HCT116 (cell line): ENCODE measurements around the gene KCNA3. TPM values are rescaled to one million over a fixed set of nuclear protein-coding genes. Genes with fewer than 3 reads are reported as not detected.

Experiments
- ATAC-seq: fragments of 200-7000 bp; cut with Tn5 transposase; 2 replicates; pipeline ENCODE4 v1.9.1; 2020; ENCODE audit warnings: mild to moderate bottlenecking, moderate library complexity
- BruUV-seq: library from RNA; stranded (reverse); fragments of 400-500 nt; replicated peaks from 2 replicates; lab custom pipeline; 2021; lab: Mats Ljungman, UMichigan
- CTCF ChIA-PET: fragments of 300-600 bp; sonication (Branson Sonifier 250); formaldehyde crosslinking; loops from one replicate; lab custom pipeline; 2021; ENCODE audit warnings: antibody characterized with exemption; lab: Charles Lee
- POLR2A ChIA-PET: fragments of 300-600, 350-600 bp; sonication (Branson Sonifier 250); formaldehyde crosslinking; loops from one replicate; lab custom pipeline; 2021; ENCODE audit warnings: antibody characterized with exemption; lab: Charles Lee
- RAD21 ChIA-PET, 2 experiments: fragments of 300-600 bp; sonication (Branson Sonifier 250); formaldehyde crosslinking; loops; one replicate each; lab custom pipeline; 2023; ENCODE audit warnings: low total read pairs in 2 of 2; ENCODE audit not compliant: uncharacterized antibody in 2 of 2, unreplicated experiment in 2 of 2, low non-redundant PET in 1 of 2; lab: Charles Lee
- DNase-seq: peaks from one replicate; pipeline ENCODE4 v3.0.0-alpha.2; 2010; ENCODE audit warnings: low read depth, low spot score
- H2AFZ ChIP-seq: fragments of 200-600 bp; shearing (Covaris generic), sonication (generic); 2 replicates; pipeline ENCODE4 v1.6.1; 2017; ENCODE audit warnings: low read depth, mixed run types, mixed read lengths, antibody characterized with exemption, low read length; ENCODE audit not compliant: poor library complexity, severe bottlenecking
- H3K27ac ChIP-seq: 2 replicates; pipeline ENCODE4 v1.5.1; 2012; ENCODE audit warnings: low read depth, low read length
- H3K27me3 ChIP-seq: fragments of 200-600 bp; sonication (generic); 2 replicates; pipeline ENCODE4 v1.6.1; 2016; ENCODE audit warnings: mixed run types, low read length, mixed read lengths; ENCODE audit not compliant: insufficient read depth
- H3K36me3 ChIP-seq, 2 experiments: fragments of 200-500 bp in 1 of 2; fragments of 200-600 bp in 1 of 2; sonication (Bioruptor generic) in 1 of 2; sonication (generic) in 1 of 2; 2 replicates each; pipeline versions ENCODE4 v1.5.1 to v1.6.1; 2014 to 2016; ENCODE audit warnings: low read length in 2 of 2, inconsistent platforms in 1 of 2, mixed read lengths in 1 of 2, mixed run types in 1 of 2; ENCODE audit not compliant: insufficient read depth in 2 of 2, control insufficient read depth in 1 of 2
- H3K4me1 ChIP-seq, 2 experiments: fragments of 200-600 bp in 1 of 2; sonication (generic) in 1 of 2; 2 replicates each; pipeline versions ENCODE4 v1.5.1 to v1.6.1; 2012 to 2017; ENCODE audit warnings: low read length in 2 of 2, inconsistent platforms in 1 of 2, mild to moderate bottlenecking in 1 of 2, mixed read lengths in 1 of 2, mixed run types in 1 of 2, moderate library complexity in 1 of 2; ENCODE audit not compliant: insufficient read depth in 2 of 2, control insufficient read depth in 1 of 2
- H3K4me2 ChIP-seq: fragments of 200-600 bp; sonication (generic); 2 replicates; pipeline ENCODE4 v1.6.1; 2017; ENCODE audit warnings: mixed run types, low read length, mixed read lengths
- H3K4me3 ChIP-seq, 2 experiments: fragments of 200-600 bp in 1 of 2; sonication (generic) in 1 of 2; replicated peaks in 1 of 2; 2 replicates each; pipeline ENCODE4 v1.5.1; 2011 to 2016; ENCODE audit warnings: low read length in 2 of 2, control low read depth in 1 of 2, low read depth in 1 of 2, mild to moderate bottlenecking in 1 of 2, mixed read lengths in 1 of 2, mixed run types in 1 of 2
- H3K79me2 ChIP-seq: fragments of 200-600 bp; sonication (generic); 2 replicates; pipeline ENCODE4 v1.6.1; 2017; ENCODE audit warnings: mild to moderate bottlenecking, mixed run types, low read length, moderate library complexity, mixed read lengths; ENCODE audit not compliant: insufficient read depth
- H3K9ac ChIP-seq: fragments of 200-600 bp; sonication (generic); 2 replicates; pipeline ENCODE4 v1.6.1; 2016; ENCODE audit warnings: low read length, mixed read lengths
- H3K9me2 ChIP-seq: fragments of 200-600 bp; sonication (generic), shearing (Covaris generic); 2 replicates; pipeline ENCODE4 v1.6.1; 2017; ENCODE audit warnings: mixed run types, mild to moderate bottlenecking, moderate library complexity; ENCODE audit not compliant: insufficient read depth
- H3K9me3 ChIP-seq, 2 experiments: fragments of 200-500 bp in 1 of 2; fragments of 200-600 bp in 1 of 2; sonication (Bioruptor generic) in 1 of 2; sonication (generic) in 1 of 2; 2 replicates each; pipeline ENCODE4 v1.6.1; 2014 to 2017; ENCODE audit warnings: low read length in 2 of 2, mixed read lengths in 2 of 2, inconsistent platforms in 1 of 2, low read depth in 1 of 2, mild to moderate bottlenecking in 1 of 2, mixed run types in 1 of 2, moderate library complexity in 1 of 2; ENCODE audit not compliant: control insufficient read depth in 1 of 2, insufficient read depth in 1 of 2
- H4K20me1 ChIP-seq: fragments of 200-600 bp; sonication (generic), shearing (Covaris generic); 2 replicates; pipeline ENCODE4 v1.6.1; 2017; ENCODE audit warnings: mixed run types, mild to moderate bottlenecking, moderate library complexity; ENCODE audit not compliant: insufficient read depth
- CBX3 ChIP-seq: IDR thresholded peaks from 2 replicates; pipeline ENCODE4 v1.6.1; 2012; ENCODE audit warnings: low read depth
- ELF1 ChIP-seq: IDR thresholded peaks from 2 replicates; pipeline ENCODE4 v1.6.1; 2012; ENCODE audit warnings: low read depth, borderline replicate concordance
- EZH2 ChIP-seq: fragments of 200-600 bp; sonication (generic); IDR thresholded peaks from 2 replicates; pipeline ENCODE4 v1.6.1; 2017; ENCODE audit warnings: antibody characterized with exemption, mixed run types
- EZH2phosphoT487 ChIP-seq: fragments of 200-600 bp; IDR thresholded peaks from 2 replicates; pipeline ENCODE4 v1.6.1; 2018; ENCODE audit warnings: antibody characterized with exemption, borderline replicate concordance
- JUND ChIP-seq: IDR thresholded peaks from 2 replicates; pipeline ENCODE4 v1.6.1; 2012
- MAX ChIP-seq: IDR thresholded peaks from 2 replicates; pipeline ENCODE4 v1.6.1; 2012
- POLR2A ChIP-seq: IDR thresholded peaks from 2 replicates; pipeline ENCODE4 v1.7.0; 2011; ENCODE audit warnings: borderline replicate concordance; ENCODE audit not compliant: insufficient read depth, insufficient read length; ENCODE audit errors: extremely low read depth
- POLR2AphosphoS5 ChIP-seq: IDR thresholded peaks from 2 replicates; pipeline ENCODE4 v1.6.1; 2011; ENCODE audit warnings: mild to moderate bottlenecking, low read depth, low read length, moderate library complexity
- REST ChIP-seq: IDR thresholded peaks from 2 replicates; pipeline ENCODE4 v1.6.1; 2012; ENCODE audit warnings: low read depth
- SIN3A ChIP-seq: IDR thresholded peaks from 2 replicates; pipeline ENCODE4 v1.6.1; 2012; ENCODE audit warnings: low read depth
- SP1 ChIP-seq: IDR thresholded peaks from 2 replicates; pipeline ENCODE4 v1.6.1; 2012; ENCODE audit warnings: low read depth
- SRF ChIP-seq: IDR thresholded peaks from 2 replicates; pipeline ENCODE4 v1.6.1; 2012; ENCODE audit warnings: low read depth
- TCF7L2 ChIP-seq: IDR thresholded peaks from 2 replicates; pipeline ENCODE4 v1.7.0; 2011; ENCODE audit warnings: borderline replicate concordance, inconsistent platforms; ENCODE audit not compliant: insufficient read depth, insufficient read length; ENCODE audit errors: extremely low read depth
- YY1 ChIP-seq: IDR thresholded peaks from 2 replicates; pipeline ENCODE4 v1.6.1; 2011; ENCODE audit warnings: low read length, low read depth, moderate library complexity, mild to moderate bottlenecking; ENCODE audit not compliant: insufficient replicate concordance; ENCODE audit errors: extremely low read depth
- ZBTB33 ChIP-seq: IDR thresholded peaks from 2 replicates; pipeline ENCODE4 v1.6.1; 2011; ENCODE audit warnings: mild to moderate bottlenecking, low read length, moderate library complexity; ENCODE audit not compliant: insufficient replicate concordance; ENCODE audit errors: extremely low read depth
- ZFX ChIP-seq: fragments of 450-650 bp; IDR thresholded peaks from 2 replicates; pipeline ENCODE4 v1.6.1; 2017
- intact Hi-C: fragments of 100-400 bp; cut with micrococcal nuclease; formaldehyde crosslinking; loops from 2 replicates; pipeline ENCODE4 v1.10.0; 2022
- total RNA-seq: library from RNA; stranded (reverse); gene quantifications from one replicate; pipeline ENCODE4 v1.2.1, GENCODE V29; 2021; ENCODE audit not compliant: unreplicated experiment
- TF ChIP-seq, protein P1 (sequence below): IDR thresholded peaks from 2 replicates; pipeline ENCODE4 v1.6.1; 2012

The KCNA3 gene
- total RNA-seq, 1 experiment from 2014 or later, result 0.07 TPM

DNA sequence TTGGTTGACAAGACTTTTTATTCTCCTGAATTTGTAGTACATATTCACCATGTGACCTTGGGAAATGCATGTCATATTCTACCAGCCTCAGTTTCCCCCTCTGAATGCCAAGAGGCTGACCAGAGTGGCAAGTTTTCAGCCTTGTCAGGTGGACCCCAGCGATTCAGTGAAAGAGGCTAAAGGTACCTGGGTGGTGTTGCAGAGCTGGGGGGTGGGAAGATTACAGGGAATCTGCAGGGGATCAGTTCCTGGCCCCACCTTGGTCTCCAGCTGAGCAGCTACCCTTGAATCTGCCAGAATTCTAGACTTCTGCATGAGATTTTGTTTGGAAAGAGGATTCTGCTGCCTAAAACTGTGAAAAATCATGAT, 40.7 kb downstream of the KCNA3 start:
- no TSS peak for BruUV-seq
- POLR2A ChIA-PET, result no interaction called here
- intact Hi-C loops, result loop anchor here (5.0 kb wide), 2 partner anchors 48 to 358 kb away; no protein-coding TSS in a partner anchor

DNA sequence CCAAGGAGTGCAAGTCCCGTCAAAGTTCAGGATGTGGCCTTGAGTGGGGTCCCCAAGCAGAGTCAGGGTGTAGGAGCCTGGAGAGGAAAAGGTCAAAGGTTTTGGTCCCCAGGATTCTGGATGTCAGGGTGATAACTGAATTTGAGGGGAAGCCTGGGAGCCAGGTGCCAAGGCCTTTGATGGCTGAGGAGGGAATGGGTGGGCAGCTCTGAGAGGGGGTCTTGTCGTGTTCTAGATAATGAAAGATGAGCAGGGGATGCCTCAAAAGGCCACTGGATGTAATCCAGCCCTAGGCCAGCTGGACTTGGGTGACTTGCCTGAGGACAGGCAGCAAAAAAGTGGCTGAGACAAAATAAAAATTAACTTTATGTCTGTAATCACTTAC, 41.1 kb downstream of the KCNA3 start:
- Histone ChIP-seq H3K9ac (no peak overlapping the region), H3K4me1 (0 out of 4 replicates have a peak, but pooled peaks cover 0 to 3% of the 10 kb centered on the region in 2 experiments), H2AFZ (no peak overlapping the region), H3K4me2 (no peak overlapping the region), H3K27me3 (peaks cover 33% of the 10 kb centered on the region), H3K36me3 (no peaks in the 10 kb centered on the region), H3K9me2 (no peaks in the 10 kb centered on the region), H4K20me1 (no peaks in the 10 kb centered on the region), H3K27ac (no peak overlapping the region), H3K4me3 (no peak overlapping the region), H3K79me2 (no peaks in the 10 kb centered on the region), H3K9me3 (no peaks in the 10 kb centered on the region)
- ChIA-PET POLR2A (no interaction called here), CTCF (no interaction called here), RAD21 (no interaction called here)
- no TSS peak for BruUV-seq
- ATAC-seq (no peak), DNase-seq (no peak)
- intact Hi-C loops, result loop anchor here (5.0 kb wide), 2 partner anchors 49 to 359 kb away; no protein-coding TSS in a partner anchor
- TF ChIP-seq ZFX (no peak), TCF7L2 (no peak), YY1 (no peak), EZH2 (no peak), SIN3A (no peak), ZBTB33 (no peak), MAX (no peak), EZH2phosphoT487 (no peak), REST (no peak), JUND (no peak), CBX3 (no peak), POLR2AphosphoS5 (no peak), POLR2A (no peak), SRF (no peak), ELF1 (no peak)
- TF ChIP-seq, protein P1, sequence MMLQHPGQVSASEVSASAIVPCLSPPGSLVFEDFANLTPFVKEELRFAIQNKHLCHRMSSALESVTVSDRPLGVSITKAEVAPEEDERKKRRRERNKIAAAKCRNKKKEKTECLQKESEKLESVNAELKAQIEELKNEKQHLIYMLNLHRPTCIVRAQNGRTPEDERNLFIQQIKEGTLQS, result no peak

More for the DNA sequence above, 40.7 kb downstream of the KCNA3 start:
- Histone ChIP-seq H3K79me2 (no peaks in the 10 kb centered on the region), H4K20me1 (no peaks in the 10 kb centered on the region), H3K4me1 (0 out of 4 replicates have a peak, but pooled peaks cover 0 to 3% of the 10 kb centered on the region in 2 experiments)
- no peak for TF ChIP-seq SP1
- TF ChIP-seq, all 23 proteins: peak for 0
- Histone ChIP-seq H3K9ac (no peak overlapping the region), H3K4me2 (no peak overlapping the region), H3K9me3 (no peaks in the 10 kb centered on the region), H3K36me3 (no peaks in the 10 kb centered on the region), H3K27ac (no peak overlapping the region), H3K9me2 (no peaks in the 10 kb centered on the region), H3K27me3 (peaks cover 35% of the 10 kb centered on the region), H3K4me3 (no peak overlapping the region), H2AFZ (no peak overlapping the region)
- CTCF ChIA-PET, result no interaction called here
- no peak for ATAC-seq
- RAD21 ChIA-PET, result no interaction called here
- DNase-seq, result no peak
